HG03354 (cell line): ENCODE results near the gene AOPEP.

Experiments used
- ATAC-seq: cut with Tn5 transposase; IDR thresholded peaks from one replicate; pipeline ENCODE4 v1.9.1; 2021; ENCODE audit warnings: mild to moderate bottlenecking; ENCODE audit not compliant: unreplicated experiment, poor library complexity, severe bottlenecking

AOPEP gene

GRCh38 chr9:94806307-94806893 lies 79.9 kb downstream of the AOPEP start:
- ATAC-seq = peak; percentile 57

GRCh38 chr9:94807556-94807955 lies 81.1 kb downstream of the AOPEP start:
- ATAC-seq = no peak

GRCh38 chr9:94808926-94809700 lies 82.6 kb downstream of the AOPEP start:
- ATAC-seq = no peak

DNA sequence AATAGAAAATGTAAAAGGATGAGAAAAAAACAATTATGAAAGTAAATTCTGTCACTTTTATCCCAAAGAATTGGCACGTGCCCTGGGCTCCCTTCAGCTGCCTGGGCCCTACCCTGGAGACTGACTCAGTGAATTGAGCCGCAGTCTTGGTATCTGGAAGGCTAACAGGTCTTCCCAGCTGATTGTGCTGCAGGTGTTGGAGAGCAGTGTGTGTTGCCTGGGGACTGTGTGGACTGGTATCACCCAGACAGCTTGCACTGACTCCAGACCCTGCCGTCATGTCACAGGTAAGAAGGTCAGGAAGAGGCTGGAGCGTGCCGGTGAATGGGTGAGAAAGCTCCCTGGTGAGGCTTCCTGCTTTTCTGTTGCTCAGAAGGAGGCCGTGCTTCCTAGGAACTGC lies 83.3 kb downstream of the AOPEP start:
- no peak for ATAC-seq

GRCh38 chr9:94811074-94811473 lies 84.6 kb downstream of the AOPEP start:
- ATAC-seq = no peak

- no peak for ATAC-seq
Measured at GRCh38 chr9:94812343-94812742, 85.8 kb downstream of the AOPEP start.

DNA sequence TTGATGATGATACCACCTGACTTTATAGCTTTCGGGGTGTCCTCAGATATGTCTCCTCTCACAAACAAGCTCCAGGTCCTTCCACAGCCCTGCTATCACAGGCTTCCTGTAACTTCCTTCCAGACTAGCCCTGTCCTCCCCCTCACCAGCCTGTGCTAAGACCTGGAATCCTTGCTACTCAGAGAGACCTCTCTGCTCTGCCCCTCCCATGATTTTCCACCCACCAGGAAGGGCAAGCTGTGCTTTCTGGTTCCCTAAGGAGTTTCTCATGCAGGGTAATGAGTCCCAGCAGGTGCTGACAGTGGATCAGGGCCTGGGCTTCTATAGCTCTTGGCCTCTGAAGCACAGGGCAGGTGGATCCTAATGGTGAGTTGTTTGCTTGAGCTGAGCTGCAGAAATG lies 86.9 kb downstream of the AOPEP start:
- ATAC-seq = no peak

- ATAC-seq = no peak
Measured at GRCh38 chr9:94817291-94818177, 91.0 kb downstream of the AOPEP start.

DNA sequence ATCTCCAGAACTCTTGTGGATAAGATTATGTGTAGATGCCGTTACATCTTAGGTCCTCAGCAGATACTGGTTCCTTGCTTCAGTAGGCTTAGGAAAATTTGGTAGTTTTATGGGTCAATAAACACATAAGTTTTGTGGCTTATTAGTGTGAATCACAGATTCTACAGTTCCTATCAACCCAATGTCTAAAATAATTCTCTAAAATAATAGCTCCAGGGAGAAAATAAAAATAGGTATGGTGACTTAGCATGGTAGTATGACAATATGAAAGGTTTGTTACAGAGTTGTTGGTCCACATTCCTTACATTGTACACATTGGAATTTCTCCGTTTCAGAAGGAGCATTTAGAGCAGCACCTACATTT lies 91.7 kb downstream of the AOPEP start:
- ATAC-seq = no peak

GRCh38 chr9:94819161-94819687 lies 92.7 kb downstream of the AOPEP start:
- ATAC-seq = no peak

GRCh38 chr9:94821098-94821887 lies 94.8 kb downstream of the AOPEP start:
- ATAC-seq = peak; percentile 91

DNA sequence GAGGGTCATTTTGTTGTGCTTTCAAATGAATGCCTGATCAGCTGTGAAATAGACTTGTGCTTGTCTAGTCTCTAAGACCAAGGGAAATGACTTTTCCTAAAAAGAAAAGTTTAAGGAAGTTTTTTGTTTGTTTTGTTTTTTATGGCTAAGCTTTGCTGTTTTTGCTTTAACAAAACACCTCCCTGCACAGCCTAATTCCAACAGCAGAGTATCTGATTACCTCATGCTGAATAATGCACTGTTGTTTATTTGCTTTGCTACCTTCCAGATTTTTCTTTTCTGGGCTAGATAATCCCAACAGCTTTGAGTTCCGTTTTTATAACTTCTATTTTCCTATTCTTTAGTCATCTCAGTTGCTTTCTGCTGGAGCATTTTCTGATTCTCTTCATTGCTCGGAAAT lies 95.8 kb downstream of the AOPEP start:
- ATAC-seq = no peak

DNA sequence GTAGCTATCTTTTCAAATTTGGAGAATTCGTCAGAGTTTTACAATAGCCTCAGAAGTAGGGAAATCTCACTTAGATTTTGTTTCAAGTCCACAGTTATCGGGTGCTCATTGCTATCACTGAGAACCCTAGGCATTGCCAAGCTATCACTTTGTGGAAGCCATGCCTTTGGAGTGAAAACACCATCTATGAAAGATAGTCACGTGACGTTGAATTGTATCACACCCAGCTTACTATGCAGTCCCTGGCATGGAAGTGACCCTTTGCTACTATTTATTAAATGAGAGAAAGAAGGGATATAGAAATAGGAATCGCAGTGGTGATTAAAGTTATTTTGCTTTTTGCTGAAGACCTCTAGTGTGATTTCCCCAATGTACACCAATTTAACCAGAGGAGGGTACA lies 97.2 kb downstream of the AOPEP start:
- no peak for ATAC-seq

GRCh38 chr9:94824411-94824810 lies 97.9 kb downstream of the AOPEP start:
- ATAC-seq = no peak

DNA sequence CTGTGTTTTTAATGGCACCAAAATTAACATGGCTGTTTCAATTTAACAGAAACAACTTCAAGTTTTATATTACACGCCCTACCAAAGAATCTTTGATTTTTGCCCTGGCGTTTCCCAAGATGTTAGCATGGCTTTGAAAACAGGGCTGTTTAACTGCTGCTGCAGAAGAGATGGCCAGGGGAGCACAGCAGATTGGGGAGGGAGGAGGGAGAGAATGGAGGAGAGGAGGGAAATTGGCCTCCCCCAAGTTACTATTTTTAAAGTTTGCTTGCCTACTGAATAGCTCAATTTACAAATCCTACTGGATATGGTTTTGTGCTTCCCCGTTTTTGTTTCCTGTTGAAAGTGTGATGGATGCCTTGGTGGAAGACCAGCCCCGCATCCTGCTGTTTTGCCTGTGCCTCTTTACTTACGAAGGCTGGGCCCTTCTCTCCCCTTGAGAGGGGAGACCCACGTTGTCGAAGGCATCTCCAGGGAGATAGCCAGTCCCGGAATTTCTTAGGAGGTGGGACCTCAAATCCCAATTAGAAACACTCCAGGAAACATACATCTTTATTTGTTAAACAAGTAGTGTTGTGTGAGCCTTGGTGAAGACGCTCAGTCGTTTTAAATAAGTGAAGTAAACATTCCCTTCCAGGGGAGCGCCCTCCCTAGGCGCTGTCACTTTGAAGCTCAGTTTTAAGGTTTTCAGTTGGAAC lies 98.6 kb downstream of the AOPEP start:
- no peak for ATAC-seq

GRCh38 chr9:94825611-94825958 lies 99.1 kb downstream of the AOPEP start:
- no peak for ATAC-seq

- ATAC-seq = no peak
Measured at GRCh38 chr9:94826044-94826443, 99.5 kb downstream of the AOPEP start.

DNA sequence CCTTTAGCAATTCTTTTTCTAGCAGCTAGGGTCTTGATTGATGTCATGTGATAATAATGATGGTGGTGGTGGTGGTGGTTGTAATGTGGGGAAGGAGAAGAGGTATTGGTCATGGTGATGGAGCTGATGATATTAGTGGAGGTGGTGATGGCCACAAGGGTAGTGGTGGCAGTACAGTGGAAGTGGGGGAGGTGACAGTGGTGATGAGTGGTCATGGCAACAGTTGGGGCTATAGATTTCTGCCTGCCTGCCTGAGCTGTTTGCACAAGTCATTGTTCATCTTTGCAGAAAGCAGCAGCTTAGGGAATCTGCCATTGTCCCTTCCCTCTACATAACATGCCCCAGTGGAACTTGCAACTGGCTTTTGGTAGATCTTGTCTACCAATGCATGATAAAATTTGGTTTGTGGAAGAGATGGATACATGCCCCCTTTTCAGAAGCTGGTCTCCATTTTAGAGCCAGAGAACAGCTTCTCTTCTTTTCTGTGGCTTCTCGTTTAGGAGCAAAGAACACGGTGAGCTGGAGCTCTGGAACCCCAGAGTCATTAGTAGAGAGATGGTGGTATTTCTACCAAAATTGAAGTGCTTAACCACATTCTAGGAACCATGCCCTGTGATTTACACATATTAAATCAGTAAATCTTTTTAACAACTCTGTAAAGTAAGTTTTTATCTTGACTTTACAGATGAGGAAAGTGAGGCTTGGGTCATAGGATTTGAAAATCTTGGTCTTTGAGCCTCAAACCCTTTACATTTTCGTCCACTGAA lies 100.3 kb downstream of the AOPEP start:
- ATAC-seq = no peak
